Gastroesophageal sphincter (tissue), 4 donors: ENCODE measurements around the gene ASIC1. TPM values are rescaled to one million over a fixed set of nuclear protein-coding genes. Genes with fewer than 3 reads are reported as not detected.

Experiments used
- ATAC-seq: fragments of 150-250 bp; one replicate; pipeline ENCODE4 v1.9.1; 2016; ENCODE audit warnings: mild to moderate bottlenecking, moderate library complexity
- H3K27ac ChIP-seq, 4 donors: fragments of 200-600 bp; sonication (generic) in 3 of 4; 1 replicate in 3 of 4; 2 replicates in 1 of 4; pipeline ENCODE4 v1.5.1; 2016 to 2019
- H3K27me3 ChIP-seq: fragments of 200-600 bp; sonication (generic); one replicate; pipeline ENCODE4 v1.5.1; 2019
- H3K36me3 ChIP-seq, 2 donors: fragments of 200-600 bp; sonication (generic); one replicate each; pipeline ENCODE4 v1.5.1; 2019; ENCODE audit warnings: control low read depth in 1 of 2
- H3K4me1 ChIP-seq, 3 donors: fragments of 200-600 bp; sonication (generic); 1 replicate in 2 of 3; 2 replicates in 1 of 3; pipeline ENCODE4 v1.5.1; 2016 to 2019; ENCODE audit warnings: control low read depth in 2 of 3
- H3K4me3 ChIP-seq, 2 donors: fragments of 200-600 bp; sonication (generic); one replicate each; pipeline ENCODE4 v1.5.1; 2019; ENCODE audit warnings: mild to moderate bottlenecking in 1 of 2, moderate library complexity in 1 of 2
- H3K9me3 ChIP-seq, 3 donors: fragments of 200-600 bp; sonication (generic); one replicate each; pipeline ENCODE4 v1.5.1; 2017 to 2019; ENCODE audit warnings: control low read depth in 2 of 3
- EP300 ChIP-seq: sonication (generic); formaldehyde crosslinking; IDR thresholded peaks from one replicate; pipeline ENCODE4 v1.6.1; 2017; ENCODE audit warnings: antibody characterized with exemption, mild to moderate bottlenecking
- POLR2A ChIP-seq, 2 donors: fragments of 450-650 bp; IDR thresholded peaks; one replicate each; pipeline ENCODE4 v1.6.1; 2017; ENCODE audit warnings: antibody characterized with exemption in 2 of 2, mild to moderate bottlenecking in 2 of 2, moderate library complexity in 1 of 2
- POLR2AphosphoS5 ChIP-seq: sonication (generic); formaldehyde crosslinking; IDR thresholded peaks from one replicate; pipeline ENCODE4 v1.6.1; 2017; ENCODE audit warnings: antibody characterized with exemption
- WGBS, 2 donors: methylation state at CpG; one replicate each; pipeline ENCODE4 v1.1.5; 2018; ENCODE audit warnings: low coverage in 1 of 2; 5-methylcytosine and 5-hydroxymethylcytosine counted together
- total RNA-seq, 4 donors: library from RNA; depleted of rRNA; stranded (reverse); fragments of >200 nt; gene quantifications; one replicate each; pipeline ENCODE4 v1.1.0, GENCODE V29; 2016
- TF ChIP-seq, protein P1 (sequence below), 4 experiments: fragments of 200-600 bp in 2 of 4; fragments of 450-650 bp in 2 of 4; sonication (generic) in 1 of 4; IDR thresholded peaks; one replicate each; pipeline ENCODE4 v1.5.1; 2017 to 2019; ENCODE audit warnings: antibody characterized with exemption in 4 of 4, mild to moderate bottlenecking in 2 of 4, moderate library complexity in 2 of 4

Gene ASIC1
- total RNA-seq, 4 donors from 2014 or later: 0.82 to 4.9 (median 3.1) TPM

DNA sequence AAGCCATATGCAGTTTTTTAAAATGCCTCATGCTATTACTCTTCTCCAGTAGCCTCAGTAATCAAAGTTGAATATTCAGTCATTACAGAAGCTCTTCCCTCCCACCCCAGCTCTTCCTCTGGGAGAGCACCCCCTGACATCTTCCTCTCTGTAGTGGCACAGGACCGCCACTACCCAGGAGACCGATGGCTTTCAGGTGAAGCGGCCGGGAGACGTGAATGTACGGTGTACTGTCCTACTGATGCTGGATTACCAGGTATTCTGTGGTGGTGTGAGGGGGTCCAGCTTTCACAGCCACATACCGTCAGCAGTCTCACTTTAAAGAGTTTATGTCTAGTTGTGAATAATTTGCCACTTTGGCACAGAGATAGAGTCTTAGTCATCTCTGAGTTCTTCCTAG is 32.3 kb downstream of the ASIC1 start:
- peaks cover 0 to 36% (median 0%) of the 10 kb centered on the region in 3 donors for H3K4me1 ChIP-seq
- H3K27ac ChIP-seq: no peak overlapping the region
- no peak for ATAC-seq
- H3K27me3 ChIP-seq: no peaks in the 10 kb centered on the region
- TF ChIP-seq EP300: no peak
- TF ChIP-seq, protein P1, sequence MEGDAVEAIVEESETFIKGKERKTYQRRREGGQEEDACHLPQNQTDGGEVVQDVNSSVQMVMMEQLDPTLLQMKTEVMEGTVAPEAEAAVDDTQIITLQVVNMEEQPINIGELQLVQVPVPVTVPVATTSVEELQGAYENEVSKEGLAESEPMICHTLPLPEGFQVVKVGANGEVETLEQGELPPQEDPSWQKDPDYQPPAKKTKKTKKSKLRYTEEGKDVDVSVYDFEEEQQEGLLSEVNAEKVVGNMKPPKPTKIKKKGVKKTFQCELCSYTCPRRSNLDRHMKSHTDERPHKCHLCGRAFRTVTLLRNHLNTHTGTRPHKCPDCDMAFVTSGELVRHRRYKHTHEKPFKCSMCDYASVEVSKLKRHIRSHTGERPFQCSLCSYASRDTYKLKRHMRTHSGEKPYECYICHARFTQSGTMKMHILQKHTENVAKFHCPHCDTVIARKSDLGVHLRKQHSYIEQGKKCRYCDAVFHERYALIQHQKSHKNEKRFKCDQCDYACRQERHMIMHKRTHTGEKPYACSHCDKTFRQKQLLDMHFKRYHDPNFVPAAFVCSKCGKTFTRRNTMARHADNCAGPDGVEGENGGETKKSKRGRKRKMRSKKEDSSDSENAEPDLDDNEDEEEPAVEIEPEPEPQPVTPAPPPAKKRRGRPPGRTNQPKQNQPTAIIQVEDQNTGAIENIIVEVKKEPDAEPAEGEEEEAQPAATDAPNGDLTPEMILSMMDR (IDR thresholded peaks at IDR 0.05): no peak
- no peak for TF ChIP-seq POLR2AphosphoS5
- no peak for TF ChIP-seq POLR2A (IDR thresholded peaks at IDR 0.05)
- H3K36me3 ChIP-seq: peaks cover 2 to 83% of the 10 kb centered on the region in 2 donors
- no peaks in the 10 kb centered on the region for H3K9me3 ChIP-seq
- no peak overlapping the region for H3K4me3 ChIP-seq
- 88% methylated on average over 4 of the region's 7 CpGs; no CpG with 5 or more reads in 1 of the 2 donors for WGBS, 2 donors

DNA sequence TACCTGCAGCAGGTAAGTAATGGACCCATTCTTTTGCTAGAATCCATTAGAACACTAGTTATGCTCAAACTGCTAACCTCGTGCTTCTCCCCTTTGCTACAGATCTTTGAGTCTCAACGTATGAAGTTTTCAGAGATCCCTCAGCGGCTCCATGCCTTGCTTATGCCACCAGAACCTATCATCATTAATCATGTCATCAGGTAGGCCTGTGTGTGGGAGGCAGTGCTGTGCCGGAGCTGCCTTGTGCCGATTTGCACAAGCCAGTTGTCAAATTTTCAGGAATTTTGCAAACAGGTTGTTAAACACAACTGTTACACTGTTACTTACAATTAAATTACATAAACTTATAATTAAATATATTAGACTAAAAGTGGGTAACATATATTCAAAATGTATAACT is 33.0 kb downstream of the ASIC1 start:
- H3K4me1 ChIP-seq: peaks cover 0 to 36% (median 0%) of the 10 kb centered on the region in 3 donors
- H3K36me3 ChIP-seq: peaks cover 2 to 90% of the 10 kb centered on the region in 2 donors
- H3K27me3 ChIP-seq: no peaks in the 10 kb centered on the region
- TF ChIP-seq, protein P1 (IDR thresholded peaks at IDR 0.05): no peak
- TF ChIP-seq POLR2AphosphoS5 (no peak), EP300 (no peak), POLR2A (IDR thresholded peaks at IDR 0.05) (no peak)
- H3K27ac ChIP-seq: no peak overlapping the region
- 69 to 82% methylated on average over 5 of the region's 5 CpGs for WGBS, 2 donors
- no peak overlapping the region for H3K4me3 ChIP-seq
- H3K9me3 ChIP-seq: no peaks in the 10 kb centered on the region
- ATAC-seq: no peak

DNA sequence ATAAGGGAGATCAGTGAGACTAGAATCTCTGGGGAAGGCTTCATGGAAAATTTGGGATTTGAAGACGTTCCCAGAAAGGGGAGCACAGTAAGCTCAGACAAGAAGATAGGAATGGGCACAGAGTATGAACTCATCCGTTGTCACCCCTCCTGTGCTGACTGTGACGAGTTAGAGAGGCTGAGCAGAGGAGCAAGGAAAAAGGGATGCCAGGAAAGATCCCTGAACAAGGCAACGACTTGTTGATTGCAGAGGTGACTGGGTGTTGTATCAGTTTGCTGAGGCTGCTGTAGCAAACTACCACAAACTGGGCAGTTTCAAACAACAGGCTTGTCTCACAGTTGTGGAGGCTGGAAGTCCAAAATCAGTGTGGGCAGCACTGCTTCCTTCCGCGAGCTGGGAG is 40.6 kb downstream of the ASIC1 start:
- TF ChIP-seq, protein P1 (IDR thresholded peaks at IDR 0.05): no peak
- no peak for TF ChIP-seq POLR2AphosphoS5
- TF ChIP-seq POLR2A (IDR thresholded peaks at IDR 0.05): no peak
- TF ChIP-seq EP300: no peak
- Histone ChIP-seq H3K4me1 (no peaks in the 10 kb centered on the region), H3K9me3 (no peaks in the 10 kb centered on the region), H3K4me3 (no peak overlapping the region), H3K27me3 (no peaks in the 10 kb centered on the region), H3K27ac (no peak overlapping the region), H3K36me3 (peaks cover 0 to 85% of the 10 kb centered on the region in 2 donors)
- ATAC-seq: no peak
- WGBS, 2 donors: 70 to 81% methylated on average over 3 to 6 of the region's 6 CpGs

DNA sequence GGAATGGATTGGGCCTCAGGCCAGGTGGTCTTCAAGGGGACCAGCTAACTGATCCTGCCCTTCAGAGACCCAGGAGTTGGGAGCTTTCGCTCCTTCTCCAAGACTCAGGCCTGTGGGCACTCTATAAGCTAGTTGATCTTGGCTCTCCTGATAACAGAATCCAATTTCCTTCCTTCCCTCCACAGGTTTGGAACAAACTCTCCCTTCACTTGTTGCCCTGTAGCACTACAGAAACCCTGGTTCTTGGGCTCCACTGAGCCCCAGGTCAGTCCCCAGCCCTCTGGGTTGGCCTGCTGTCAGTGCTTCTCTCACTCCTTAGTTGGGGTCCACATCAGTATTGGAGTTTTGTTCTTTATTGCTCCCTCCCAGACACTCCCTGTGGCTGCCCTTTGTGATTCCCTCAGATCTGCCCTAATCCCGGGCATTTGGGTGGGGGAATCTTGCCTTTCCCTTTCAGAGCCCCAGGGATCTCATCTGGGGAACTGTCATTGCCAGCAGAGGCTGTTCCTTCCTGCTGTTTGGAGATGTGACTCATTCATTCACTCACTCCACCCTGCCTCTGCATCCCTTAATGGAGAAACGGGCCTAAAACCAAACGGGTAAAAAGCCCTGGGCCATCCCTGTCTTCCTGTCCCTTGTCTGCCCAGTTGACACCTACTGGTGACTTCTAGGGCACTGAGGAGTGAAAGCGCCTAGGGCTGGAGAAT is 42.1 kb downstream of the ASIC1 start:
- ATAC-seq: peak; percentile 37
- Histone ChIP-seq H3K4me3 (no peak overlapping the region), H3K36me3 (peaks cover 0 to 70% of the 10 kb centered on the region in 2 donors), H3K27ac (no peak overlapping the region), H3K9me3 (no peaks in the 10 kb centered on the region), H3K27me3 (no peaks in the 10 kb centered on the region), H3K4me1 (peaks cover 0 to 13% (median 10%) of the 10 kb centered on the region in 3 donors)
- WGBS, 2 donors: 47 to 59% methylated on average over 4 of the region's 5 CpGs
- TF ChIP-seq POLR2AphosphoS5 (no peak), POLR2A (IDR thresholded peaks at IDR 0.05) (no peak), EP300 (no peak)
- TF ChIP-seq, protein P1 (IDR thresholded peaks at IDR 0.05): no peak

DNA sequence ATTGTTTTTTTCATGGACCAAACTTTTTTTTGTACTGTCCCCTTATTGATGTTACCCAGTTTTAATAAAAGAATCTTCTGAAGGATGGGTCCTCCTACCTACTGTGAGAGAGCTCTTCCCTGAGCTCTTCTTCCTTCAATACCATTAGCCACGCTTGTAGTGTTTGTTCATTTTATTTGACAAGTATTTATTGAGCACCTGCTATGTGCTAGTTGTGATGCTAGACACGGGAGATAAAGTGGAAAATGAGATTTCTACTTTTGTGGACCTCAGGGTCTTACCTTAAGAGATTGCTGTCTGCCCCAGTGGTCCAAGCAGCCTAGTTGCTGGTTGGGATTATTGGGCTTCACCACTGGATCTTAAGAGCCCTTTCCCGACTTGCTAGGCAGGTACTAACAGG is 43.2 kb downstream of the ASIC1 start:
- ATAC-seq: no peak
- Histone ChIP-seq H3K36me3 (peaks cover 0 to 59% of the 10 kb centered on the region in 2 donors), H3K27ac (no peak overlapping the region), H3K27me3 (no peaks in the 10 kb centered on the region), H3K4me1 (peaks cover 0 to 23% (median 10%) of the 10 kb centered on the region in 3 donors), H3K9me3 (no peaks in the 10 kb centered on the region), H3K4me3 (no peak overlapping the region)
- 74 to 91% methylated on average over 3 of the region's 3 CpGs for WGBS, 2 donors
- no peak for TF ChIP-seq EP300
- TF ChIP-seq, protein P1 (IDR thresholded peaks at IDR 0.05): no peak
- TF ChIP-seq POLR2A (IDR thresholded peaks at IDR 0.05): no peak
- TF ChIP-seq POLR2AphosphoS5: no peak
